Erythroblast (primary cell): ENCODE results near the gene ZNF80.

Experiments
- DNase-seq, 2 experiments: peaks; one replicate each; lab custom pipeline; 2025; lab: John Stamatoyannopoulos, UW
- GATA1 ChIP-seq: IDR thresholded peaks from 2 replicates; pipeline ENCODE4 v1.6.1; 2011; ENCODE audit warnings: low read depth, mild to moderate bottlenecking, control low read depth, low read length, moderate library complexity
- POLR2A ChIP-seq: IDR thresholded peaks from 2 replicates; pipeline ENCODE4 v1.6.1; 2011; ENCODE audit warnings: mild to moderate bottlenecking, low read length

Gene ZNF80

GRCh38 chr3:114235431-114235830, 1.9 kb downstream of the ZNF80 start:
- TF ChIP-seq POLR2A: no peak
- TF ChIP-seq GATA1: no peak
- DNase-seq: no peak

GRCh38 chr3:114234745-114235144, 2.6 kb downstream of the ZNF80 start:
- DNase-seq: no peak
- no peak for TF ChIP-seq GATA1
- TF ChIP-seq POLR2A: no peak

- no peak for TF ChIP-seq POLR2A
- no peak for TF ChIP-seq GATA1
- no peak for DNase-seq
Observed at GRCh38 chr3:114231616-114232015, 5.8 kb downstream of the ZNF80 start.

GRCh38 chr3:114227076-114227475, 10.3 kb downstream of the ZNF80 start:
- TF ChIP-seq POLR2A (no peak), GATA1 (no peak)

GRCh38 chr3:114226313-114226712, 11.1 kb downstream of the ZNF80 start:
- no peak for DNase-seq
- no peak for TF ChIP-seq POLR2A

More at GRCh38 chr3:114227076-114227475, 10.3 kb downstream of the ZNF80 start:
- no peak for DNase-seq

- DNase-seq: no peak
- TF ChIP-seq POLR2A: no peak
- no peak for TF ChIP-seq GATA1
Observed at GRCh38 chr3:114223143-114223542, 14.2 kb downstream of the ZNF80 start.

GRCh38 chr3:114221881-114222264, 15.5 kb downstream of the ZNF80 start:
- TF ChIP-seq POLR2A: no peak
- no peak for TF ChIP-seq GATA1
- DNase-seq: no peak

GRCh38 chr3:114221165-114221880, 16.1 kb downstream of the ZNF80 start:
- DNase-seq: no peak
- no peak for TF ChIP-seq POLR2A
- no peak for TF ChIP-seq GATA1

- DNase-seq: no peak
- TF ChIP-seq GATA1 (no peak), POLR2A (no peak)
Observed at GRCh38 chr3:114219741-114220140, 17.6 kb downstream of the ZNF80 start.

GRCh38 chr3:114218578-114219185, 18.7 kb downstream of the ZNF80 start:
- no peak for TF ChIP-seq POLR2A
- no peak for TF ChIP-seq GATA1
- DNase-seq: no peak

GRCh38 chr3:114218006-114218405, 19.4 kb downstream of the ZNF80 start:
- no peak for DNase-seq
- TF ChIP-seq POLR2A (no peak), GATA1 (no peak)

- DNase-seq: no peak
- no peak for TF ChIP-seq GATA1
- no peak for TF ChIP-seq POLR2A
Observed at GRCh38 chr3:114217266-114217665, 20.1 kb downstream of the ZNF80 start.

- no peak for DNase-seq
- no peak for TF ChIP-seq POLR2A
- TF ChIP-seq GATA1: no peak
Observed at GRCh38 chr3:114216186-114216970, 21.0 kb downstream of the ZNF80 start.

GRCh38 chr3:114214542-114215341, 22.6 kb downstream of the ZNF80 start:
- no peak for DNase-seq
- no peak for TF ChIP-seq GATA1
- no peak for TF ChIP-seq POLR2A
